Liver (tissue), 9 donors: ENCODE measurements around the gene C14orf132. TPM values are rescaled to one million over a fixed set of nuclear protein-coding genes. Genes with fewer than 3 reads are reported as not detected.

Source experiments
- DNase-seq: peaks from one replicate; pipeline ENCODE4 v3.0.0-alpha.2; 2017; ENCODE audit warnings: low spot score
- H3K27ac ChIP-seq, 2 donors: one replicate each; pipeline ENCODE4 v1.7.0; 2013; ENCODE audit warnings: inconsistent platforms in 2 of 2, low read length in 2 of 2, control low read depth in 1 of 2, low read depth in 1 of 2, mild to moderate bottlenecking in 1 of 2
- H3K27me3 ChIP-seq, 4 donors: one replicate each; pipeline versions ENCODE4 v1.6.1 to v1.7.0; 2013; ENCODE audit warnings: low read length in 3 of 4, inconsistent platforms in 1 of 4, mild to moderate bottlenecking in 1 of 4, moderate library complexity in 1 of 4; ENCODE audit not compliant: control insufficient read depth in 4 of 4, insufficient read depth in 4 of 4
- H3K36me3 ChIP-seq, 4 donors: one replicate each; pipeline versions ENCODE4 v1.6.1 to v1.7.0; 2013; ENCODE audit warnings: low read length in 3 of 4, mild to moderate bottlenecking in 3 of 4, low read depth in 1 of 4, moderate library complexity in 1 of 4; ENCODE audit not compliant: control insufficient read depth in 4 of 4, insufficient read depth in 3 of 4
- H3K4me1 ChIP-seq, 4 donors: one replicate each; pipeline versions ENCODE4 v1.6.1 to v1.7.0; 2013; ENCODE audit warnings: low read length in 3 of 4, mild to moderate bottlenecking in 3 of 4, moderate library complexity in 1 of 4; ENCODE audit not compliant: control insufficient read depth in 4 of 4, insufficient read depth in 4 of 4
- H3K4me3 ChIP-seq, 3 donors: one replicate each; pipeline versions ENCODE4 v1.6.1 to v1.7.0; 2013; ENCODE audit warnings: low read length in 3 of 3, control low read depth in 1 of 3, low read depth in 1 of 3, mild to moderate bottlenecking in 1 of 3
- H3K9ac ChIP-seq, 2 donors: one replicate each; pipeline ENCODE4 v1.7.0; 2013; ENCODE audit warnings: low read length in 2 of 2, mild to moderate bottlenecking in 2 of 2, moderate library complexity in 2 of 2, control low read depth in 1 of 2, low read depth in 1 of 2
- H3K9me3 ChIP-seq, 4 donors: one replicate each; pipeline versions ENCODE4 v1.6.1 to v1.7.0; 2013; ENCODE audit warnings: low read length in 3 of 4; ENCODE audit not compliant: control insufficient read depth in 4 of 4
- EGR1 ChIP-seq, 2 donors: IDR thresholded peaks; 2 replicates each; pipeline ENCODE4 v1.6.1; 2016 to 2018; ENCODE audit warnings: antibody characterized with exemption in 2 of 2, low read depth in 2 of 2
- GABPA ChIP-seq, 2 donors: IDR thresholded peaks in 1 of 2; conservative IDR thresholded peaks in 1 of 2; 2 replicates each; pipeline ENCODE4 v1.6.1; 2016; ENCODE audit warnings: antibody characterized with exemption in 2 of 2, mild to moderate bottlenecking in 1 of 2, moderate library complexity in 1 of 2
- HNF4A ChIP-seq, 2 donors: conservative IDR thresholded peaks; 2 replicates each; pipeline ENCODE4 v1.6.1; 2016; ENCODE audit warnings: antibody characterized with exemption in 2 of 2, mild to moderate bottlenecking in 2 of 2
- HNF4G ChIP-seq: IDR thresholded peaks from 2 replicates; pipeline ENCODE4 v1.6.1; 2016; ENCODE audit warnings: antibody characterized with exemption
- JUND ChIP-seq, 2 donors: IDR thresholded peaks; 2 replicates each; pipeline ENCODE4 v1.6.1; 2016; ENCODE audit warnings: antibody characterized with exemption in 2 of 2
- NR2F2 ChIP-seq: IDR thresholded peaks from 2 replicates; pipeline ENCODE4 v1.6.1; 2016; ENCODE audit warnings: antibody characterized with exemption
- SP1 ChIP-seq: IDR thresholded peaks from 2 replicates; pipeline ENCODE4 v1.6.1; 2018; ENCODE audit warnings: antibody characterized with exemption, mild to moderate bottlenecking
- TAF1 ChIP-seq: conservative IDR thresholded peaks from 2 replicates; pipeline ENCODE4 v1.6.1; 2016; ENCODE audit warnings: antibody characterized with exemption, mild to moderate bottlenecking
- ZBTB33 ChIP-seq: IDR thresholded peaks from 2 replicates; pipeline ENCODE4 v1.6.1; 2016; ENCODE audit warnings: antibody characterized with exemption
- WGBS: extraction: QIAGEN DNeasy Blood & Tissue Kit; methylation state at CpG from one replicate; pipeline ENCODE4 v1.1.7; 2013; 5-methylcytosine and 5-hydroxymethylcytosine counted together
- polyA plus RNA-seq, 2 donors: library from polyadenylated mRNA; stranded (reverse) in 1 of 2; unstranded in 1 of 2; fragments of 200-250 nt in 1 of 2; fragments of >200 nt in 1 of 2; fragmentation: Nextera tagmentation in 1 of 2; extraction: Ambion mirVana in 1 of 2; gene quantifications; one replicate each; pipeline versions ENCODE4 v1.2.1 to v1.2.3, GENCODE V29; 2013 to 2015
- total RNA-seq, 2 donors: library from RNA; depleted of rRNA; stranded (reverse); fragments of >200 nt; gene quantifications; one replicate each; pipeline ENCODE4 v1.2.3, GENCODE V29; 2014
- TF ChIP-seq, protein P1 (sequence below): fragments of 150-350 bp; IDR thresholded peaks from 2 replicates; pipeline ENCODE4 v1.5.1; 2017; ENCODE audit warnings: improper control_type of control experiment, low read depth, low read length; ENCODE audit not compliant: missing input control
- TF ChIP-seq, protein P2 (sequence below): IDR thresholded peaks from 2 replicates; pipeline ENCODE4 v1.6.1; 2016; ENCODE audit warnings: antibody characterized with exemption, mild to moderate bottlenecking
- donor health status: healthy.
- donor health status: healthy.
- donor health status: healthy.
- donor health status: healthy.
- donor health status: healthy.

C14orf132 gene
- total and polyA plus RNA-seq, 4 donors = 1.8 to 3.0 (median 2.1) TPM

GRCh38 chr14:96086574-96087077 is 47.5 kb downstream of the C14orf132 start (continued):
- TF ChIP-seq HNF4A (conservative IDR thresholded peaks at IDR 0.05) = no peak
- TF ChIP-seq, protein P1, sequence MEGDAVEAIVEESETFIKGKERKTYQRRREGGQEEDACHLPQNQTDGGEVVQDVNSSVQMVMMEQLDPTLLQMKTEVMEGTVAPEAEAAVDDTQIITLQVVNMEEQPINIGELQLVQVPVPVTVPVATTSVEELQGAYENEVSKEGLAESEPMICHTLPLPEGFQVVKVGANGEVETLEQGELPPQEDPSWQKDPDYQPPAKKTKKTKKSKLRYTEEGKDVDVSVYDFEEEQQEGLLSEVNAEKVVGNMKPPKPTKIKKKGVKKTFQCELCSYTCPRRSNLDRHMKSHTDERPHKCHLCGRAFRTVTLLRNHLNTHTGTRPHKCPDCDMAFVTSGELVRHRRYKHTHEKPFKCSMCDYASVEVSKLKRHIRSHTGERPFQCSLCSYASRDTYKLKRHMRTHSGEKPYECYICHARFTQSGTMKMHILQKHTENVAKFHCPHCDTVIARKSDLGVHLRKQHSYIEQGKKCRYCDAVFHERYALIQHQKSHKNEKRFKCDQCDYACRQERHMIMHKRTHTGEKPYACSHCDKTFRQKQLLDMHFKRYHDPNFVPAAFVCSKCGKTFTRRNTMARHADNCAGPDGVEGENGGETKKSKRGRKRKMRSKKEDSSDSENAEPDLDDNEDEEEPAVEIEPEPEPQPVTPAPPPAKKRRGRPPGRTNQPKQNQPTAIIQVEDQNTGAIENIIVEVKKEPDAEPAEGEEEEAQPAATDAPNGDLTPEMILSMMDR = no peak
- no peak for TF ChIP-seq JUND (IDR thresholded peaks at IDR 0.05)

GRCh38 chr14:96088074-96088473 is 48.9 kb downstream of the C14orf132 start:
- Histone ChIP-seq H3K27me3 (no peaks in the 10 kb centered on the region), H3K4me3 (no peak overlapping the region), H3K9me3 (no peaks in the 10 kb centered on the region), H3K9ac (no peak overlapping the region), H3K36me3 (peaks cover 0 to 5% (median 3%) of the 10 kb centered on the region in 4 donors), H3K27ac (no peak overlapping the region), H3K4me1 (peaks cover 0 to 9% (median 0%) of the 10 kb centered on the region in 4 donors)
- TF ChIP-seq HNF4G (no peak), TAF1 (no peak), GABPA (IDR thresholded peaks at IDR 0.05 in 1 of 2, conservative IDR thresholded peaks at IDR 0.05 in 1 of 2) (no peak), JUND (IDR thresholded peaks at IDR 0.05) (no peak), HNF4A (conservative IDR thresholded peaks at IDR 0.05) (no peak), NR2F2 (no peak), ZBTB33 (no peak), EGR1 (IDR thresholded peaks at IDR 0.05; ENCODE audit: low read depth in 2 of 2) (no peak)
- TF ChIP-seq, protein P2, sequence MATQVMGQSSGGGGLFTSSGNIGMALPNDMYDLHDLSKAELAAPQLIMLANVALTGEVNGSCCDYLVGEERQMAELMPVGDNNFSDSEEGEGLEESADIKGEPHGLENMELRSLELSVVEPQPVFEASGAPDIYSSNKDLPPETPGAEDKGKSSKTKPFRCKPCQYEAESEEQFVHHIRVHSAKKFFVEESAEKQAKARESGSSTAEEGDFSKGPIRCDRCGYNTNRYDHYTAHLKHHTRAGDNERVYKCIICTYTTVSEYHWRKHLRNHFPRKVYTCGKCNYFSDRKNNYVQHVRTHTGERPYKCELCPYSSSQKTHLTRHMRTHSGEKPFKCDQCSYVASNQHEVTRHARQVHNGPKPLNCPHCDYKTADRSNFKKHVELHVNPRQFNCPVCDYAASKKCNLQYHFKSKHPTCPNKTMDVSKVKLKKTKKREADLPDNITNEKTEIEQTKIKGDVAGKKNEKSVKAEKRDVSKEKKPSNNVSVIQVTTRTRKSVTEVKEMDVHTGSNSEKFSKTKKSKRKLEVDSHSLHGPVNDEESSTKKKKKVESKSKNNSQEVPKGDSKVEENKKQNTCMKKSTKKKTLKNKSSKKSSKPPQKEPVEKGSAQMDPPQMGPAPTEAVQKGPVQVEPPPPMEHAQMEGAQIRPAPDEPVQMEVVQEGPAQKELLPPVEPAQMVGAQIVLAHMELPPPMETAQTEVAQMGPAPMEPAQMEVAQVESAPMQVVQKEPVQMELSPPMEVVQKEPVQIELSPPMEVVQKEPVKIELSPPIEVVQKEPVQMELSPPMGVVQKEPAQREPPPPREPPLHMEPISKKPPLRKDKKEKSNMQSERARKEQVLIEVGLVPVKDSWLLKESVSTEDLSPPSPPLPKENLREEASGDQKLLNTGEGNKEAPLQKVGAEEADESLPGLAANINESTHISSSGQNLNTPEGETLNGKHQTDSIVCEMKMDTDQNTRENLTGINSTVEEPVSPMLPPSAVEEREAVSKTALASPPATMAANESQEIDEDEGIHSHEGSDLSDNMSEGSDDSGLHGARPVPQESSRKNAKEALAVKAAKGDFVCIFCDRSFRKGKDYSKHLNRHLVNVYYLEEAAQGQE = no peak
- WGBS = 96% methylated on average over 7 of the region's 7 CpGs
- DNase-seq = no peak

DNA sequence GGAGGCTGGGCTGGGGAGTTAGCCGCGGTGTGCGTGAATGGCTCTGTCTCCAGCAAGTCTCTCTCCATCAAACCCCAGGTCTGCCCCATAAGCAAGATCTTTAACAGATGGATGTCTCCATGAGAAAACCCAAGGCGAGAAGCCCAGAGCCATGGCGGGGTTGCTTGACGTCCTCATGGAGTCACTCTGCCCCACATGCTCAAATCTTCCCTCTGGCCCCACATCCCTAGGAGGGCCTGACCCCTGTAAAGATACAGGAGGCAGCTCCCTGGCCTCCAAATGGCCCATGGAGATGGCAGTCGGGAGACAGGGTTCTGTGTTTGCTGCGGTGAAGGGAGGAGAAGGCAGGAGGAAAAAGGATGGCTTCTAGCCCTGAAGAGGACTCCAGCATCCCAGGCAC is 49.3 kb downstream of the C14orf132 start:
- H3K4me3 ChIP-seq = no peak overlapping the region
- DNase-seq = no peak
- no peaks in the 10 kb centered on the region for H3K27me3 ChIP-seq
- whole genome bisulfite sequencing = 95% methylated on average over 8 of the region's 8 CpGs
- peaks cover 0 to 5% (median 3%) of the 10 kb centered on the region in 4 donors for H3K36me3 ChIP-seq
- no peak overlapping the region for H3K27ac ChIP-seq
- no peaks in the 10 kb centered on the region for H3K9me3 ChIP-seq
- no peak overlapping the region for H3K9ac ChIP-seq
- TF ChIP-seq EGR1 (IDR thresholded peaks at IDR 0.05; ENCODE audit: low read depth in 2 of 2) (no peak), HNF4G (no peak), GABPA (IDR thresholded peaks at IDR 0.05 in 1 of 2, conservative IDR thresholded peaks at IDR 0.05 in 1 of 2) (no peak), SP1 (no peak), TAF1 (no peak), NR2F2 (no peak)
- H3K4me1 ChIP-seq = peaks cover 0 to 5% (median 0%) of the 10 kb centered on the region in 4 donors
